HCEC 1CT (cell line): ENCODE data around the gene CHST13.

Source experiments
- DNase-seq: peaks from one replicate; pipeline ENCODE4 v3.0.0-alpha.2; 2017

CHST13 gene

GRCh38 chr3:126543457-126544061, 19.6 kb downstream of the CHST13 start:
- DNase-seq = no peak

- no peak for DNase-seq
Observed at GRCh38 chr3:126544596-126545281, 20.8 kb downstream of the CHST13 start.

- DNase-seq = no peak
Observed at GRCh38 chr3:126545544-126545943, 21.6 kb downstream of the CHST13 start.

GRCh38 chr3:126546013-126546412, 22.1 kb downstream of the CHST13 start:
- no peak for DNase-seq

- DNase-seq = no peak
Observed at GRCh38 chr3:126546549-126547239, 22.7 kb downstream of the CHST13 start.

- no peak for DNase-seq
Observed at GRCh38 chr3:126547721-126548120, 23.8 kb downstream of the CHST13 start.

GRCh38 chr3:126548556-126549466, 24.9 kb downstream of the CHST13 start:
- no peak for DNase-seq

GRCh38 chr3:126549861-126550487, 26.0 kb downstream of the CHST13 start:
- no peak for DNase-seq

- no peak for DNase-seq
Observed at GRCh38 chr3:126550488-126551051, 26.6 kb downstream of the CHST13 start.

GRCh38 chr3:126551121-126551838, 27.3 kb downstream of the CHST13 start:
- DNase-seq = no peak

GRCh38 chr3:126551839-126552687, 28.1 kb downstream of the CHST13 start:
- no peak for DNase-seq

GRCh38 chr3:126552688-126553283, 28.8 kb downstream of the CHST13 start:
- DNase-seq = no peak

- DNase-seq = no peak
Observed at GRCh38 chr3:126553284-126554084, 29.5 kb downstream of the CHST13 start.

GRCh38 chr3:126554560-126555525, 30.9 kb downstream of the CHST13 start:
- no peak for DNase-seq

GRCh38 chr3:126555795-126556636, 32.1 kb downstream of the CHST13 start:
- DNase-seq = no peak

- no peak for DNase-seq
Observed at GRCh38 chr3:126556637-126557414, 32.9 kb downstream of the CHST13 start.
